IMR-90 (cell line): ENCODE measurements around the gene B4GALT1. TPM values are rescaled to one million over a fixed set of nuclear protein-coding genes. Genes with fewer than 3 reads are reported as not detected.

Source experiments
- ATAC-seq: fragments of 200-7000 bp; cut with Tn5 transposase; 2 replicates; pipeline ENCODE4 v1.9.1; 2020; ENCODE audit warnings: low read depth, mild to moderate bottlenecking, moderate library complexity
- BruUV-seq: library from RNA; stranded (reverse); fragments of 400-500 nt; replicated peaks from 2 replicates; lab custom pipeline; 2021; lab: Mats Ljungman, UMichigan
- CTCF ChIA-PET: fragments of 300-600 bp; formaldehyde crosslinking; extraction: SDS; loops from one replicate; lab custom pipeline; 2021; ENCODE audit warnings: antibody characterized with exemption; lab: Yijun Ruan, JAX
- POLR2A ChIA-PET: fragments of 300-600 bp; sonication (Branson Sonifier 250); formaldehyde crosslinking; loops from one replicate; lab custom pipeline; 2022; ENCODE audit warnings: antibody characterized with exemption; ENCODE audit not compliant: unreplicated experiment; lab: Charles Lee
- DNase-seq: peaks from one replicate; pipeline ENCODE4 v3.0.0; 2013
- H2AFZ ChIP-seq: replicated peaks from 2 replicates; pipeline ENCODE3; 2013; ENCODE audit warnings: low read length, mild to moderate bottlenecking; ENCODE audit not compliant: poor library complexity
- H2AK5ac ChIP-seq: 2 replicates; pipeline ENCODE4 v1.6.1; 2013; ENCODE audit warnings: low read depth, low read length, inconsistent platforms
- H2AK9ac ChIP-seq: replicated peaks from 2 replicates; pipeline ENCODE3; 2013; ENCODE audit warnings: mild to moderate bottlenecking, low read depth, low read length, moderate library complexity; ENCODE audit not compliant: poor library complexity
- H2BK120ac ChIP-seq: 2 replicates; pipeline ENCODE4 v1.6.1; 2013; ENCODE audit warnings: low read depth, low read length, inconsistent platforms
- H2BK15ac ChIP-seq: 3 replicates; pipeline ENCODE4 v1.6.1; 2013; ENCODE audit warnings: low read depth, low read length, inconsistent platforms
- H2BK20ac ChIP-seq: 2 replicates; pipeline ENCODE4 v1.6.1; 2013; ENCODE audit warnings: low read depth, mild to moderate bottlenecking, inconsistent platforms, low read length, moderate library complexity
- H2BK5ac ChIP-seq: 2 replicates; pipeline ENCODE4 v1.6.1; 2013; ENCODE audit warnings: mild to moderate bottlenecking, low read depth, low read length, inconsistent platforms; ENCODE audit not compliant: poor library complexity, severe bottlenecking
- H3K14ac ChIP-seq: replicated peaks from 2 replicates; pipeline ENCODE4 v1.6.1; 2013; ENCODE audit warnings: low read depth, low read length, inconsistent platforms
- H3K18ac ChIP-seq: 2 replicates; pipeline ENCODE4 v1.6.1; 2013; ENCODE audit warnings: low read depth, low read length, control low read depth
- H3K23ac ChIP-seq: 2 replicates; pipeline ENCODE4 v1.6.1; 2013; ENCODE audit warnings: low read depth, low read length, inconsistent platforms
- H3K27ac ChIP-seq: 2 replicates; pipeline ENCODE4 v1.5.1; 2013; ENCODE audit warnings: mild to moderate bottlenecking, control low read depth, low read length; ENCODE audit not compliant: insufficient read depth
- H3K27me3 ChIP-seq: 2 replicates; pipeline ENCODE4 v1.6.1; 2013; ENCODE audit warnings: low read length; ENCODE audit not compliant: control insufficient read depth, insufficient read depth
- H3K36me3 ChIP-seq: 2 replicates; pipeline ENCODE4 v1.6.1; 2013; ENCODE audit warnings: low read length, mixed read lengths; ENCODE audit not compliant: control insufficient read depth, insufficient read depth
- H3K4ac ChIP-seq: 2 replicates; pipeline ENCODE4 v1.6.1; 2013; ENCODE audit warnings: low read depth, low read length, inconsistent platforms
- H3K4me1 ChIP-seq: 2 replicates; pipeline ENCODE4 v1.6.1; 2013; ENCODE audit warnings: low read length, mixed read lengths; ENCODE audit not compliant: control insufficient read depth, insufficient read depth
- H3K4me2 ChIP-seq: 2 replicates; pipeline ENCODE4 v1.6.1; 2013; ENCODE audit warnings: low read depth, mild to moderate bottlenecking, control low read depth, low read length, moderate library complexity
- H3K4me3 ChIP-seq: 2 replicates; pipeline ENCODE4 v1.5.1; 2013; ENCODE audit warnings: low read depth, mild to moderate bottlenecking, control low read depth, low read length, moderate library complexity; ENCODE audit not compliant: insufficient read depth
- H3K56ac ChIP-seq: 2 replicates; pipeline ENCODE4 v1.6.1; 2013; ENCODE audit warnings: low read length, inconsistent platforms; ENCODE audit not compliant: insufficient read depth; ENCODE audit errors: extremely low read depth
- H3K79me1 ChIP-seq, 2 experiments: 2 replicates each; pipeline ENCODE4 v1.6.1; 2013; ENCODE audit warnings: low read length in 2 of 2, inconsistent platforms in 1 of 2, low read depth in 1 of 2
- H3K9ac ChIP-seq: 2 replicates; pipeline ENCODE4 v1.6.1; 2013; ENCODE audit warnings: low read depth, low read length, control low read depth
- H3K9me1 ChIP-seq: 2 replicates; pipeline ENCODE4 v1.6.1; 2013; ENCODE audit warnings: low read length, inconsistent platforms; ENCODE audit not compliant: insufficient read depth
- H3K9me3 ChIP-seq: 2 replicates; pipeline ENCODE4 v1.6.1; 2013; ENCODE audit warnings: low read length; ENCODE audit not compliant: control insufficient read depth, insufficient read depth
- H4K20me1 ChIP-seq: 2 replicates; pipeline ENCODE4 v1.6.1; 2013; ENCODE audit warnings: low read length, inconsistent platforms; ENCODE audit not compliant: insufficient read depth
- H4K5ac ChIP-seq: 2 replicates; pipeline ENCODE4 v1.6.1; 2013; ENCODE audit warnings: mild to moderate bottlenecking, low read depth, low read length, control low read depth
- H4K8ac ChIP-seq, 2 experiments: 2 replicates each; pipeline ENCODE4 v1.6.1; 2013; ENCODE audit warnings: low read depth in 2 of 2, low read length in 2 of 2, control low read depth in 1 of 2, inconsistent platforms in 1 of 2
- H4K91ac ChIP-seq: 2 replicates; pipeline ENCODE4 v1.6.1; 2013; ENCODE audit warnings: low read depth, low read length, inconsistent platforms; ENCODE audit not compliant: insufficient read depth
- CEBPB ChIP-seq: IDR thresholded peaks from 2 replicates; pipeline ENCODE4 v1.6.1; 2012; ENCODE audit warnings: low read depth, low read length, improper control_type of control experiment
- NFE2L2 ChIP-seq: fragments of 150-350 bp; IDR thresholded peaks from 2 replicates; pipeline ENCODE4 v1.6.1; 2016; ENCODE audit warnings: low read depth, mild to moderate bottlenecking, low read length
- RCOR1 ChIP-seq: IDR thresholded peaks from 2 replicates; pipeline ENCODE4 v1.6.1; 2012; ENCODE audit warnings: mild to moderate bottlenecking, low read length, improper control_type of control experiment; ENCODE audit not compliant: insufficient replicate concordance
- WGBS, 2 experiments: methylation state at CpG; one replicate each; pipeline versions ENCODE4 v1.1.5 to v1.1.7; 2013; ENCODE audit warnings: missing lambda C conversion rate in 2 of 2; ENCODE audit not compliant: insufficient read length in 1 of 2; ENCODE audit errors: extremely low coverage in 2 of 2; 5-methylcytosine and 5-hydroxymethylcytosine counted together
- dilution Hi-C: fragments of 300-500 bp; cut with HindIII; formaldehyde crosslinking; loops from one replicate; pipeline ENCODE4 v1.14.3; 2018; ENCODE audit warnings: low sequenced_read_pairs; ENCODE audit not compliant: unreplicated experiment
- in situ Hi-C: fragments of 300-500 bp; cut with MboI; formaldehyde crosslinking; loops from 3 replicates; pipeline ENCODE4 v1.14.3; 2019; ENCODE audit warnings: low sequenced_read_pairs, inconsistent platforms, mixed read lengths
- intact Hi-C: fragments of 100-400 bp; cut with micrococcal nuclease; formaldehyde crosslinking; loops from 2 replicates; pipeline ENCODE4 v1.10.0; 2022
- polyA plus RNA-seq, 3 experiments: library from polyadenylated mRNA; depleted of rRNA; stranded (reverse); fragments of >200 nt; gene quantifications; 2 replicates each; pipeline ENCODE4 v1.2.3, GENCODE V29; 2012; ENCODE audit warnings: low replicate concordance in 1 of 3
- total RNA-seq: library from RNA; depleted of rRNA; stranded (reverse); fragments of >200 nt; gene quantifications from 2 replicates; pipeline ENCODE4 v1.2.3, GENCODE V29; 2012
- TF ChIP-seq, protein P1 (sequence below): fragments of 150-350 bp; IDR thresholded peaks from 2 replicates; pipeline ENCODE4 v1.6.1; 2016; ENCODE audit warnings: low read depth, mild to moderate bottlenecking, low read length, moderate library complexity, borderline replicate concordance

The B4GALT1 gene
- total and polyA plus RNA-seq, 2 of the 4 experiments (the other 2 are of a cell fraction) = 8.8 to 37.8 TPM

DNA sequence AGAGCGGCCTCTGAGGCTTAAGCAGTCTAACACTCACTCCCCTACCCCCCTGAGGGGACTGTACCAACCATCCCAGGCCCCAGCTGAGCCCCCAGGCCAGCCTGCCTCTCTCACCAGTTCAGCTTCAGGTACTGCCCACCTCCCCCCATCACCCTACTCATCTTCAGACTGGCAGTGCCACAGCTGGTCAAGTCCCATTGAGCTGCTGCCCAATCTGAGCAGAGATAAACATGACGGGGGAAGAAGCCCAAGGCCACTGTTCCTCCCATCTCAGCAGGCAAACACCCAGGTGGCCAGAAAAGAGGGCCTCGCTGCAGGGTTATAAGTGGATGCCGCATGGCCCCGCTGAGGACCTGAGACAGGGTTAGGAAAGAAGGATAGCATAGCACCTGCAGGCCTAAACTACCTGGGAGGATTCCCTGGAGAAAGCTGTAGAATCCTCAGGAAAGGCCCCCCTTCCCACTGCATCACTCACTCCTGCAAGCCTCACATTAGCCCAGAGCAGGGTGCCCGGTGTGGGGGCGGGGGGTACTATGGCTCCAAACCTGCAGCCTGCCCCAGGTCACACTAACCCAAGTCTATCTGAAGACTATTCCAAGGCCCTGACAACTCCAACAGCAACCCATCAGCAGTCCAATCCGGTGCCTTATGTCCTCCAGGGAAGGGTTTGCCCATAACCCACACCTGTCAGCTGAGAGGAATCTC is 3.6 kb downstream of the B4GALT1 start (continued):
- TF ChIP-seq, protein P1, sequence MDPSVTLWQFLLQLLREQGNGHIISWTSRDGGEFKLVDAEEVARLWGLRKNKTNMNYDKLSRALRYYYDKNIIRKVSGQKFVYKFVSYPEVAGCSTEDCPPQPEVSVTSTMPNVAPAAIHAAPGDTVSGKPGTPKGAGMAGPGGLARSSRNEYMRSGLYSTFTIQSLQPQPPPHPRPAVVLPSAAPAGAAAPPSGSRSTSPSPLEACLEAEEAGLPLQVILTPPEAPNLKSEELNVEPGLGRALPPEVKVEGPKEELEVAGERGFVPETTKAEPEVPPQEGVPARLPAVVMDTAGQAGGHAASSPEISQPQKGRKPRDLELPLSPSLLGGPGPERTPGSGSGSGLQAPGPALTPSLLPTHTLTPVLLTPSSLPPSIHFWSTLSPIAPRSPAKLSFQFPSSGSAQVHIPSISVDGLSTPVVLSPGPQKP = no peak

DNA sequence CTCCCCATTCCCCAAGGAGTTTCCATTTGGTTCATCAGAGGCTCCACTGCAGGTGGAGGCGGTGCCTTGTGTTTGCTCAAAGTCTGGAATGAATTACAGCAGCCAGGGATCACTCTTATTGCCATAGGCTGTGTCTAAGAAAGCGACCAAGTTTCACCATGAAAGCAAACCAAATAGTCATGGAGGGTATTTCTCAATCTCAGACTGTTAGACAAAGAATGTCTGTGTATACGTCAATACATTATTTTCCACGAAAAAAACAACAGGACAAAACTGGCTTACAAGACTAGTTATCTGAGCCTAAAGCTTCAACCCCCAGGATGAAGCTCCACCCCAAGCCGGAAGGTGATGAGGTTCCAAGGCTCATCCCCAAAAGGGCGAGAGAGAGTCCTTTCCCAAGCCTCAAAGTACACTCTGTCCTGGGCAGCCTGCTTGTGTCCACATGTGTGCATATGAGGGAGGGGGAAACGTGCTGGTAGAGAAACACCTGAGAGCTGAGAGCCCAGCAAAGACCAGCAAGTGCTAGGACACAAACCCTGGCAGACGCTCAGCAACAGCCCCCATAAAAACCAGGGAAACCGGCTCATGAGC is 4.3 kb downstream of the B4GALT1 start:
- H3K9ac ChIP-seq = peak overlapping the region; percentile 1; the same call in 1 of the 2 replicates
- no peak overlapping the region for H3K4me3 ChIP-seq
- peak overlapping the region; percentile 38 for H3K4me2 ChIP-seq

More for the DNA sequence above, 4.3 kb downstream of the B4GALT1 start:
- dilution Hi-C loops (no loop called here), in situ Hi-C loops (no loop called here), intact Hi-C loops (no loop called here)
- Histone ChIP-seq H2AK5ac (peak overlapping the region; percentile 81), H2AFZ (no peak overlapping the region), H3K23ac (peak overlapping the region; percentile 85), H2BK15ac (peak overlapping the region; percentile 75; the same call in 2 of the 3 replicates), H4K5ac (peak overlapping the region; percentile 28), H3K9me1 (peaks cover 34% of the 10 kb centered on the region), H3K18ac (peak overlapping the region; percentile 42), H4K8ac (peak overlapping the region; percentile 29 to 60; a peak in 3 of 4 replicates), H3K79me1 (peaks cover 11 to 80% of the 10 kb centered on the region in 2 experiments), H3K27me3 (no peaks in the 10 kb centered on the region), H3K56ac (0 out of 2 replicates have a peak overlapping the region, but pooled peaks have one; percentile 19), H3K36me3 (no peaks in the 10 kb centered on the region), H3K27ac (peak overlapping the region; percentile 88), H3K4me1 (peaks cover 58% of the 10 kb centered on the region), H3K9me3 (no peaks in the 10 kb centered on the region), H2BK120ac (peak overlapping the region; percentile 76), H3K4ac (peak overlapping the region; percentile 84), H3K14ac (peak overlapping the region; percentile 79), H4K20me1 (peaks cover 5% of the 10 kb centered on the region; the same call in 1 of the 2 replicates), H4K91ac (peak overlapping the region; percentile 75), H2AK9ac (peak overlapping the region; percentile 15), H2BK20ac (peak overlapping the region; percentile 70), H2BK5ac (peak overlapping the region; percentile 90)
- 100% methylated on average over 1 of the region's 9 CpGs; no CpG with 5 or more reads in 1 of the 2 experiments for WGBS, 2 experiments
- DNase-seq = peak; percentile 79
- no peak for ATAC-seq
- ChIA-PET CTCF (no interaction called here), POLR2A (no interaction called here)
- no TSS peak for BruUV-seq
- no peak for TF ChIP-seq RCOR1
- 0 out of 2 replicates have a peak, but pooled peaks have one; percentile 1 for TF ChIP-seq NFE2L2
- TF ChIP-seq CEBPB = peak; percentile 89
